Measurements from ENCODE around the gene HOXA13.

HOXA13 gene

DNA sequence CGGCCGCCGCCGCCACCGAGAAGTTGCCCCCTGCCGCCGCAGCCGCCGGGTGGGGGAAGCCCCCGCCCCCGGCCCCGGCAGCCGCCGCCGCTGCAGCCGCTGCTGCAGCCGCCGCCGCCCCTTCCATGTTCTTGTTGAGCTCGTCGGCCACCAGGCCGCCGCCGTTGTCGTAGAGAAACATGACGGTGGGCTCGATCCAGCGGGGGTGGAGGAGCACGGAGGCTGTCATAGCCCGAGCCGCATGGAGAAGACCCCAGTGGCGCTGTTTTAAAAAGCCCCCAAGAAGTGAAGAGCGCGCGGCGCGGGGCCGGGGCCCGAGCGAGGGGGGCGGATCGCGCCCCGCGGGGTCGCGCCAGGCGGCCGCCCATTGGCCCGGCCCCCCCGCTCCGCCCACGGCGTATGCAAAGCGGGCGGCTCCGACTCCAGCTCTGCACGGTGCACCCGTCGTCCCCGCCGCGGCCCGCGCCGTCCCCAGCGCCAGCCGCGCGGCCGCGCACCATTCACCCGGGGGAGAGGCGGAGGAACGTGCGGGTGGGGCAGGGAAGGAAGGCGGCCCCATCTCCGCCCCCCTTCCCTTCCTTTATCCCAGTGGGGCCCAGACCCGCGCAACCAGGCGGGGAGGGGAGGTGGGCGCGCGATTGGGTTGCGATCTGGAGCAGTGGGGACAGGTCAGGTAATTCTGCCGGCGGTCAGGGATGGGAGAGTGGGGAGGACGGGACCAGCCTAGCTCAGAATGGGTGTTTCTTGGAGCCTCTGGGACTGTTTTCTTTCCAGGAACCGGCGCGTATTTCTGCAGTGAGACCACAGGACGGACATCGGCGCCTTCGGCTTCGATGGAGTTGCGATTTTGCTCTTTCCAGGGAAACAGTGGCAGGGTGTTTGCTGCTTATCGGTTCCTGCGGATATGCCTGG is at the start of gene HOXA13:
Gene HOXA13 (minus strand): TSS at position 243 of the 912 bp plus-strand sequence. CDS start 14 bp downstream, at position 229.
- DNase-seq (ENCODE audit: low read depth in 2 of 2), result no peak

DNA sequence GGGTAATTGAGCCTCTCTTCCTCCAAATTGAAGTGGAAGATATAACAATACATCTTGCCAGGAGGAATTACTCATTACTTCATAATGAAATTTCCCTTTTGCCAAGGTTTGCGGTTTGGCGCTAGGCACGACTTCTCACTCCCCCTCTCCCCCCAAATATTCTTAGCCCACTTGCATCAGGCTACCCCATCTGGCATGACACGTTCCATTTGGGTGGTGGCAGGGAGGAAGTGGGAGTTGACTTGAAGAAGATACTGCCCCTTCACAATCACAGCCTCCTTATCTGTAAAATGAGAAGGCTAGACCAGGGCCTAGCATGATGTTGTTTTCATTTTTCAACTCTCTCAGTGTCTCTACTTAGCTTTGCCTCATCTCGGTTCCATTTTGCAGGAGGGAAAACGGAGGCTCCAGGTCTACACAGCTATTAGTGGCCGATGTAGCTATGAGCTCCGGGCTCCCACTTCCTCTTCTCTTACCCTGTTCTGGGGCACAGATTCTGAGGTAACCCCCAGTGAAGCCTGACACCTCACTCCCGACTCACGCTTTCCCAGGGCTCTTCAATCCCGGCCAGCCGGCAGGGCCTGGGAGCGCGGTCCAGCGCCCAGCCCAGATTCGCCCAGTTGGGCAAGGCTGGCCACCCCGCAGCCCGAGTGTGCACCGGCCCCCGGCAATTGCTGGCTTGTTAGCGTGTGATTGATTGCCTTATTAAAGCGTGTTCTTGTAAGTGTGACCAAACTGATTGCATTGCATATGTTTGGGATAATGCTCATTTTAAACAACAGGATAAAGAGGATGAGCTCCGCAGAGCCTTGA is 49.2 kb upstream of the HOXA13 start:
- no peak for DNase-seq (ENCODE audit: low read depth in 2 of 2)

DNA sequence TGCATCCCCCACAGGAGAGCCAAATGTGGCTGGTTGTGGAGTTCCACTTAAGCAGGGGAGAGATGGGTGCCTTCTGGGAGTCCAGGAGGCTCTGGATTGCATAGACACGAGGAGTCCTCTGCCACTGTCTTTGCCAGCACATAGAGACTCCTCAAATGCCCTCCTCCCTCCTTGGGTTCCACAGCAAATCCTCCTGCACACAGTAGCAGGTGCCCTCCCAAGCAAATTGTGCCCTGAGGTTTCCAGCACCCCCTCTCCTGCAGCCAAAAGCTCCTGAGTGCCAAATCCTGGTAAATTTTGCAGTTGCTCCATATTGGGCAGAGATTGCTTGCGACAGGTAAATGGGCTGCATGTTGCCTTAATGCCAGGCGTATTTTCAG is 48.5 kb upstream of the HOXA13 start:
- DNase-seq (ENCODE audit: low read depth in 2 of 2), result no peak

DNA sequence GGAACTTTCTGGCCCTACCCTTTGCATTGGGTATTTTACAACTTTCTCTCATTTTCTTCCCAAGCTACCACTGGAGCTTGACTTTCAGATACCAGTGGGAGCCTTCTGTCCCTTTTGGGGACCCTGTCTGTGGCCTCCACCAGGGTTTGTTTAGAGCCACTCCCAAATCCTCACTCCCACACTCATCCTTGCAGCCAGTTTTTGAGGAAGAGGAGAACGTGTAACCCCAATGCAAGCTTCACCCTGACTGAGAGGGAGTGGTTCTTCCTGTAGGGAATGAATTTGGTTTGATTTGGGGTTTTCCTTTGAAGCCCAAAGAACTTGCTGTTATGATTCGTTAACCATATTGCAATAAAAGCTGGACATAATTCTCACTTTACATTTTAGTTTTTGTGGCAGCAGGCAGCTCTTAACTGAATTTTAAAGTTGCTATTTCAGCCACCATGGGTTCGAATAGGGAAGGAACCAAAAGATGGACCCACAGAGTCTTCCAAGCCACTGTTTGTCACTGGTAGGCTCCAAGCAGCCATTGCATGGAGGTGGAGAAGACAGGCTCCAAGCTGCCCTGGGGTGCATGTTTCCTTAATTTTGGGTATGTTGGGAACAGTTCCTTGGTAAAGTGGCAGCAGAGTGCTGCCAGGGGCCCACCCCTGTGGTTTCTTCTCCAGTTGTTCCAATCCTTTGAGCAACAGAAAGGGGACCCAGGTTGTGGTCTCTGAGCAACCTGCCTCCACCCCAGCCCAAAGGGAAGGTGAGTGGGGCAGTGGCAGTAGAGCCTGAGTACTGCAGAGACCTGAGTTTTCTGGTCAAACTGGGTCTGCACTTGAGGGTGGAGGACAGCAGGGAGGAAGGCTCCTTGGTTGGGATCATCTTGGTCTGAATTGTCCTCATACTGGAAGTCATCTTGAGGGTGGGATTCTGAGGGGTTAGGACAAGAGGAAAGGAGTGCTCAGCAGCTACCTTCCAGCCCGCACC is 47.8 kb upstream of the HOXA13 start:
- DNase-seq (ENCODE audit: low read depth in 2 of 2), result no peak

DNA sequence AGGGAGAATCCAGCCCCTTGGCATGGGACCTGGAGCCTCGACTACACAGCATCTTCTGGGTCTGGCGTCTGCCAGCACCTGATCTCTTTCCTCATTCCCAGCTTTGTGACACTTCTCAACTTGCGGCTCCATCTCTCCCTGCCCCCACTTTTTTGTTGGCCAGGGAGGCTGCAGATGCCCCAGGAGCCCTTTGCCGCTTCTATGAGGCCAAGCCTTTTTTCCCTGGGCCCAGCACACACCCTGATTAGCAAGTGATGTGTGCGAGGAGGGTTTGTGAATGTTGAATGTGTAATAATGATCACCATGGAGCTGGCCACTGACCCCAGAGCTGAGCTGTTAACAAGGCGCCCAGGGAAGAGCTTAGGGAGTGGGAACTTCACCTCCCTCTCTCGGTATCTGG is 47.1 kb upstream of the HOXA13 start:
- no peak for DNase-seq (ENCODE audit: low read depth in 2 of 2)

DNA sequence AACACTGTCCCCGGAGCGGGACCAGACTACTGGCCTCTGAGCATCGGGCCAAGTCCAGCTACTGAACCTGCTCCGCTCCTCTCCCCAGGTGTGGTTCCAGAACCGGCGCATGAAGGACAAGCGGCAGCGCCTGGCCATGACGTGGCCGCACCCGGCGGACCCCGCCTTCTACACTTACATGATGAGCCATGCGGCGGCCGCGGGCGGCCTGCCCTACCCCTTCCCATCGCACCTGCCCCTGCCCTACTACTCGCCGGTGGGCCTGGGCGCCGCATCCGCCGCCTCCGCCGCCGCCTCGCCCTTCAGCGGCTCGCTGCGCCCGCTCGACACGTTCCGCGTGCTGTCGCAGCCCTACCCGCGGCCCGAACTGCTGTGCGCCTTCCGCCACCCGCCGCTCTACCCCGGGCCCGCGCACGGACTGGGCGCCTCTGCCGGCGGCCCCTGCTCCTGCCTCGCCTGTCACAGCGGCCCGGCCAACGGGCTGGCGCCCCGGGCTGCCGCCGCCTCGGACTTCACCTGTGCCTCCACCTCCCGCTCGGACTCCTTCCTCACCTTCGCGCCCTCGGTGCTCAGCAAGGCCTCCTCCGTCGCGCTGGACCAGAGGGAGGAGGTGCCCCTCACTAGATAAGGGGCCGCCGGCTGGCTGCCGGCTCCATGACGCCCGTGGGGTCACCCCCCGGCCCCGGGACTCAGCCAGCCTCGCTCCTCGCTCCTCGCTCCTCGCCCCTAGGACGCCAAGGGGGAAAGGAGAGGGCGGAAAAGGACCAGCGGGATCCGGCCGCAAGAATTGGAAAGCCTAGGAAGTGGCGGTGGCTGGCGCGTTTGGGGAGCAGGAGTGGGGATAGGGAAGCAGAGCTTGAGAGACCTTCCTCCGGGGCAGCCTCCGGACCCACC is 46.2 kb upstream of the HOXA13 start:
- DNase-seq (ENCODE audit: low read depth in 2 of 2), result no peak

DNA sequence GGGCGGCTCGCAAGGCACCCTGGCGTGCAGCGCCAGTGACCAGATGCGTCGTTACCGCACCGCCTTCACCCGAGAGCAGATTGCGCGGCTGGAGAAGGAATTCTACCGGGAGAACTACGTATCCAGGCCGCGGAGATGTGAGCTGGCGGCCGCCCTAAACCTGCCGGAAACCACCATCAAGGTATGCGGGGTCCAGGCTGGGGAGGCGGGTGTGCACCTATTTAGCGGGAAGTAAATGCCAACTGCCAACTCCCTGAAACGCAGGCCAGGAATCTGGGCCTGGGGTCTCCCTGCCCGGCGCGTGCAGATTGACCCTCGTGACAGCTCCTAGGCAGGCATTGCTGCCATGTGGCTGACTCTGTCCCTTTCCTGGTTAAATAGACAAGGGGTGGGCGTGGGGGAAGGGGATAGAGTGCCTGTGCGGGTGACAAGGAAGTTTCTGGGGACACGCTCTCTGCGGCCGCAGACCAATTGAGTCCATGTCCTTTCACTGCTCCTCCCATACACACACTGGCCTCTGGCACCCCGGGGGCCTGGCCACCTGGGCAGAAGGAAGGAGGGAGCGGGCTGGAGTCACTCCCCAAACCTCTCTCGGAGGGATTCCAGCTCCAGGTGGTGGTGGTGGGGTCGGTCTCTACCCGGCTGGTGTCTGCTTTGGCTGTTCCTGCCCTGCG is 45.4 kb upstream of the HOXA13 start:
- DNase-seq (ENCODE audit: low read depth in 2 of 2), result no peak

DNA sequence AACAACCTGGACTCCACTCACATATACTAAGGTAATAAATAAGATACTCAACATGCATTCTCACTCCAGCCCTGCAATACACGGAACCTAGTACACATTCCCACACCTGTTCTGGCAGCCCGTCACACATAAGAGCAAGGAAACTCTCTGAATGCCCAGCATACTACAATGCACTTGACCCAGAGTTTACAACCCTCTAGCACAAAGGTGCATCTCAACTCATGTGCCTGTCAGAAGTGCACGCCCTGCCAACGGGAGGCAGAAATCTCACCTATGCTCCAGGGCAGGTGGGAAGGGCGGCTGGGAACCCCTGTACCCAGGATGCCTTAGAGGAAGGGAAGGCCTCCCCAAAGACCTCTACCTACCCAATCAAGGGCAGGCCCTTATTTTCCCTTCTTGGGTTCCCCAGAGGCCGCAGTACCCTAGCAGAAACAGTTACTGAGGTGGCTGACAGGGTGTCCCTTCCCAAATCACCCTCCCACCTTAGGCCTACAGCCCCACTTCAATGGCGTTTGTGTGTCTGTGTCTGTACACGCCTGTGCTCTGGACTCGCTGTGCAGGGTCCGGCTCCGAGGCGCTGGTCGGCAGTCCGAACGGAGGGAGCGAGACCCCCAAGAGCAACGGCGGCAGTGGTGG is 44.7 kb upstream of the HOXA13 start:
- no peak for DNase-seq (ENCODE audit: low read depth in 2 of 2)

DNA sequence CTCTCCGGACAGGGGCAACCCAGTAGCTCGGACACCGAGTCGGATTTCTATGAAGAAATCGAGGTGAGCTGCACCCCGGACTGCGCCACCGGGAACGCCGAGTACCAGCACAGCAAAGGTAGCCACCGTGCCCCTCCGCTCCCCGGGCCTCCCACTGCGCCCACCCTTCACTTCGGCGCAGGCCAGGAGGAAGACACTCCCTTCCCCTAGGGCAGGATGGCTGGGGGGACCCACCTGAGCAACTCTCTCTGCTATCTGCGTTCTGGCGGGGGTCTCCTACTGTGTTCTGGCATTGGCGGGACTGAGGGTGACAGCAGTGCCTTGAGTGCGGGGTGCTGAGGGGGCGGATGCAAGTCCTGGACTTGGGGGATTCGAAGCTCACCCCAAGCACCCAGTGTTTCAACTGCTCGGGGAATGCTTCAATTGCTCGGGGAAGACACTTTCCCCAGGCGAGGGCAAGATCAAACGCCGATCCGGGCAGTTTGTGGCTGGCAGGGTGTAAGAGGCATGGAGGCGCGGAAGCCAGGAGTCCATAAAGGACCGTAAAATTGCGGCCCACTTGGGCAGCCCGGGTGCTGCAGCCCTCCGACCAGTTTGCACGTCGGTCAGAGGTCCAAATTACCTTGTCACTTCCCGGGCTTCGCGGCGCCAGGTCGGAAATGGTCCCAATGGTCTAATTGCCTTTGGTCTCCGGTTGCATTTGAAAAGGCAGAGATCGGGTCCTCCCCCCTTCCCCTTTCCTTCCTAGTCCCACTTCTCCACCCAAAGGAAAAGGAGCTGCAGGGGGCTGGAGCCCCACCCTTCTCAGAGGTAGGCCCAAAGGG is 43.7 kb upstream of the HOXA13 start:
- DNase-seq (ENCODE audit: low read depth in 2 of 2), result no peak

DNA sequence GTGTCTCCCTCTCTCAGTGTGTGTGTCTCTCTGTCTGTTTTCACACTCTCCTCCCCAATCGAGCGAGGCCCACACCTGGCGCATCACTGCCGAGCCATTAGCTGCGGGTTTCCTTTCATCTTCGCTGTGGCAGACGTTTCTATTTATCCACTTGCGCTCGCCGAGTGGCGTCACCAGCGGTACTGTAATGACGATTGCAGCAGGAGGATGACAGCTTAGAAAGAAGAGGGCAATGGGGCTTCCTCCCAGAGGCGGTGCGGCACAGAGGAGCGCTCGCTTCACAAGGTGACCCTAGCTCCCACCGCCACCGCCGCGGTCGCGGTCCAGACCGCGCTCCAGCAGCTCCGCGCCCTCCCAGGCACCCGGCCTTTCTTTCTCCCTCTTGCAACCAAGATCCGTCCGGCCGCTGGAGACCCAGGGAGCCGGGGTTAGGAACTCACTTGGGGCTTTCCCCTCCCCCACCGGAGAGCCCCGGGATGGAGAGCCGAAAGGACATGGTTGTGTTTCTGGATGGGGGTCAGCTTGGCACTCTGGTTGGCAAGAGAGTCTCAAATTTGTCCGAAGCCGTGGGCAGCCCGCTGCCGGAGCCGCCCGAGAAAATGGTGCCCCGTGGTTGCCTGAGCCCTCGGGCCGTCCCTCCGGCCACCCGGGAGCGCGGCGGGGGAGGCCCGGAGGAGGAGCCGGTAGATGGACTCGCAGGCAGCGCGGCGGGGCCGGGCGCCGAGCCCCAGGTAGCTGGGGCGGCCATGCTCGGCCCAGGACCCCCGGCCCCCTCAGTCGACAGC is 42.9 kb upstream of the HOXA13 start, which contains the start of gene EVX1:
Gene EVX1 (plus strand): TSS at position 248 of the 785 bp plus-strand sequence. CDS start 229 bp downstream, at position 477.
- no peak for DNase-seq (ENCODE audit: low read depth in 2 of 2)

DNA sequence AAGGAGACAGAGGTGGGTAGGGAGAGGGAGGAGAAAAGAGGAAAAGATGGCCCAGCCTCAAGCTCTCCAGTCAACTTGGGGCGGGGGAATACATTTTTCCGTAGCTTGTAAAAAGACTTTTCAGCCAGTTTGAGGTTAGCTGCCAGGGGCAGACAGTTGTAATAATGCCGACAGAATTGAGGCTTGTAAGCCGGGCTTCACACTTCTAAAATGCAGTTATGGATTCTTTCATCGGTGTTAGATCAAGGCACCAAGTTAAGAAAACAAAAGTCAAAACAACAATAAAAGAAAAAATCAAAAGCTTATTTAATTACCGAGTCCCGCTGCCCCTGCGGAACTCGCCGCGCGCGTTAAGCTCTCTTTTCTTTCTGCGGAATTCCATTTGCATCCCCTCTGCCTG is 42.3 kb upstream of the HOXA13 start:
- DNase-seq (ENCODE audit: low read depth in 2 of 2), result no peak

DNA sequence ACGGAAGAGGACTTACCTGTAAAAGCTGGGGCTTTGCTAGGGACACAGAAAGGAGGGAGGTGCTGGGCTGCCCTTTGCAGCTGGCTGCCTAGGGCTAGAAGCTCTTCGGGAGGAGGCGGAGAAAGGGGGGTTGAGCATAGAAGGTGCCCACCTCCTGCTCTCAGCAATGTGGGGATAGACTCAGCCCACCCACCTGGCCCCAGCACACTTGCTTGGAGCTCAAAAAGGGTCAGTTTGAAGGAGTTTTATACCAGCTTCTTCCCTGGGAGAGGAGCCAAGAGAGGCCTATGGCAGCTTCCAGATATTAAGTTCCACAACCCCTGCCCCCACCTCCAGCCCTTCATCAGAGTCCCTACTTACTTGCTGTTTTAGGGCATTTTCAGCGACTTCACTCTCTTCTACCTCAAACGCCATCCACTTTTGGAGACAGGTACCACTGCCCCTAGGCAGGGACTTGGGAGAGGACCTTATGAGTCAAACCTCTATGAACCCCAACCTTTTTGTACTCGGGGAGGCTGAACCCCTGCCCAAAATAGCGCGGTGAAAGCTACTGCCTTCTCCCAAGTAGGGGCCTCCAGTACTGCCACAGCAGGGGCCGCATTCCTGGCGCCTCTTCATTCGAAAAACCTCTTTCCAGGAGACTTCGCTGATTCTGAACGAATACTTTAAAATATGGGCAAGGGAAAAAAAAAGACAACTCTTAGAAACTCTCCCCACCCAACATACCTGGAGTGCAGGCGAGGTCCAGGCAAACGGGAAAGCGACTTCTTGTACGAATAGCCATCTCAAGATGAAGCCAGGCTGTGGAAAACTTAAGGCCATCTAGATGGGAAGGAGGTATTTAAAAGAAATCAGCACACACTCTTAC is 41.5 kb upstream of the HOXA13 start:
- no peak for DNase-seq (ENCODE audit: low read depth in 2 of 2)

DNA sequence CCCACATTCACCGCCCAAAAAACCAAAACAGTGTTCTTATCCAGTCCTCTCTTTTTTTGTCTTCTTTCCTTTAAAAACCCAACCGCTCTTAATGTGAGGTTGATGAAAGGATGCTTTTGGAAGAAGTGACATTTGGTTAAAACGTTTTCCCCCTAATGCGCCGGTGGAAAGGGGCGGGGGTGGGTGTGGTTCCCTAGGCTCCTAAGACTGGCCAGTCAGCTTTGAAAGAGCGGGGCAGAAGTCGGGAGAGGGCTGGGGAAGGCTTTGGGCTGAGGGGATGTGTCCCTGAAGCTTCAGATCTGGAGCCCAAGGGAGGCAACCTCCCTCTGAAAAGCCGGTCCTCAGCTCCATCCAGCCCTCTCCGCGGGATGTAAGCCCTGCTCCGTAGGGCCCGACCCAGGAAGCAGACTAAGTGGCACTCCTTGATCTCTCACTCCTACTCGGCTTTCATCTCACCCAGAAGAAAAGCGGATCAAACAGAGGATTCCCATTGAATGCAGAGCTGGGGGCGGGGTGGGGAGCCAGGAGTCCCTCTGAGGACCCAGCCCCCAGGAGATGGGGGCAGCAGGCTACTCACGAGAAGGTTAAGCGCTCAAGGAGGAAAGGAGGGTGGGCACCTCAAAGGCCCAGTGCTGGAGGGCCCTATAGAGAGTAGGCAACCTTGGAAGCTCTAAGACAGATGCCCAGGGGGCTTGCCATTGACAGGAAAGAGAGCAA is 40.3 kb upstream of the HOXA13 start:
- DNase-seq (ENCODE audit: low read depth in 2 of 2), result no peak

DNA sequence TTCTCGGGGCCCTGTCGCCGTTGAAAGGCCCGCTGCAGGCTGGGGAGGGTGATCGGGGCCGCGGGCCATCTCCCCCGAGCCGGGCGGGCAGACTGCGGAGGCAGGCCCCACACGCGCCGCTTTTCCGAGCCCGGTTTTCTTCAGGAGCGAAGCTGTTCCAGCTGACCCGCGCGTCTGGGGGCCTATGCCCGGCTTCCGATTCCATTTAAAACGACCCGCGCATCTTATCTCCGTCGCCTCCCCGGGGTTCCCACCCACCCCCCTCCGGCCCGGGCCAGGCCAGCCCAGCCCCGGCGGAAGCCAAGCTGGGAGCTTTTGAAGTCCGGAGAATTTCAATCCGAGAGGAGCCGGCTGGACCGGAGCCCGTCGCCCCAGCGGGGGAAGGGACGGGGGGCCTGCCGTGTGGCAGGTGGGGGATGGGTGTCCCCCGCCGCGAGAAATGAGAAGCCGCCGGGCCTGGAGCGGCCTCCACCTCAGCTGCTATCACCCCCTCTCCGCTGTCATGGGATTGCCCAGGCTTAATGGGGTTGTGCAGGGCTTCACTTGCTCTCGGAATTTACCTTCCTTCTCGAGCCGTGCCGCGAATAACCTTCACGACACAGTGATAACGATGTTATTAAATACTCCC is 39.6 kb upstream of the HOXA13 start:
- DNase-seq (ENCODE audit: low read depth in 2 of 2), result no peak

DNA sequence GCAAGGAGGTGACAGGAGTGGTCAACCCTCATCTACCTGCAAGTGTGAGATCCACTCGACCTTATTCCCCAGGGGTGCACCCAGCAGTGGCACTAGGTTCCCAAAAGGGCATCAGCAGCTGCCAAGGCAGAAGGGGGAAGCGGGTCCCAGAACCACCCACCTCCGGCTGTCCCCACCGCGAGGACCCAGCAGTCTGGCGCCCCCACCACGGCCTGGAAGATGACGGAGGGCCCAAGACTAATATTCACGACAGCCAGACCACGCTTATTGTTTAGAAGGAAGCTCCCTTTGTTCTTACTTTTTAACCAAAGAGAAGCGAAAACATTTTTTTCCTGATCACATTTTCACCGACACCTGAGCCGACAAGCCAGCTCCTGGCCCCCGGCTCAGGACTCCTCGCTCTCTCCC is 39.1 kb upstream of the HOXA13 start:
- DNase-seq (ENCODE audit: low read depth in 2 of 2), result no peak

Measured in activated CD8-positive, alpha-beta memory T cell treated with anti-CD3 and anti-CD28 coated beads for 4 hours (primary cell).